Skin of body (tissue), 3 donors: ENCODE data around the gene POTEG. TPM values are rescaled to one million over a fixed set of nuclear protein-coding genes. Genes with fewer than 3 reads are reported as not detected.
"Not testable (repeated sequence)": the region's sequence is repeated elsewhere in the genome, so short reads cannot be mapped to it uniquely, and the experiment has no call there.

Experiments used
- DNase-seq: peaks from one replicate; lab custom pipeline; 2025; lab: John Stamatoyannopoulos, UW
- small RNA-seq: library from RNA; depleted of rRNA; stranded (forward); fragments of <200 nt; gene quantifications from one replicate; pipeline ENCODE3, GENCODE V24; 2014; ENCODE audit warnings: low replicate concordance
- total RNA-seq: library from RNA; depleted of rRNA; stranded (reverse); fragments of >200 nt; gene quantifications from one replicate; pipeline ENCODE4 v1.2.3, GENCODE V29; 2014

The POTEG gene
- total RNA-seq, 1 donor from 2014 or later: not detected

DNA sequence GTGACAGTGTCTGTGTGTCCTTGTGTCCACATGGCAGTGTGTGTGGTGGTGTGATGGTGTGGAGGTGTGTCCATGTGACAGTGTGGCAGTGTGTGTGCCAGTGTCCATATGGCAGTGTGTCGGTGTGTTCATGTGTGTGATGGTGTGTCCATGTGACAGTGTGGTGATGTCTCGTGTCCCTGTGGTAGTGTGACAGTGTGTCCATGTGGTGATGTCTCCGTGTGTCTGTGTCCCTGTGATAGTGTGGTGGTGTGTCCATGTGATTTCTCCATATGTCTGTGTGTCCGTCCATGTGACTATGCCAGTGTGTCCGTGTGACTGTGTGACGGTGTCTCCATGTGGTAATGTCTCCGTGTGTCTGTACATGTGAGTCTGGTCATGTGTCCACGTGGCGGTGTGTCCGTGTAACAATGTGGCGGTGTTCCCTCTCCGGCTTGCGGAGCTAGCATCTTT is 59.7 kb downstream of the POTEG start:
- DNase-seq: not testable (repeated sequence)

DNA sequence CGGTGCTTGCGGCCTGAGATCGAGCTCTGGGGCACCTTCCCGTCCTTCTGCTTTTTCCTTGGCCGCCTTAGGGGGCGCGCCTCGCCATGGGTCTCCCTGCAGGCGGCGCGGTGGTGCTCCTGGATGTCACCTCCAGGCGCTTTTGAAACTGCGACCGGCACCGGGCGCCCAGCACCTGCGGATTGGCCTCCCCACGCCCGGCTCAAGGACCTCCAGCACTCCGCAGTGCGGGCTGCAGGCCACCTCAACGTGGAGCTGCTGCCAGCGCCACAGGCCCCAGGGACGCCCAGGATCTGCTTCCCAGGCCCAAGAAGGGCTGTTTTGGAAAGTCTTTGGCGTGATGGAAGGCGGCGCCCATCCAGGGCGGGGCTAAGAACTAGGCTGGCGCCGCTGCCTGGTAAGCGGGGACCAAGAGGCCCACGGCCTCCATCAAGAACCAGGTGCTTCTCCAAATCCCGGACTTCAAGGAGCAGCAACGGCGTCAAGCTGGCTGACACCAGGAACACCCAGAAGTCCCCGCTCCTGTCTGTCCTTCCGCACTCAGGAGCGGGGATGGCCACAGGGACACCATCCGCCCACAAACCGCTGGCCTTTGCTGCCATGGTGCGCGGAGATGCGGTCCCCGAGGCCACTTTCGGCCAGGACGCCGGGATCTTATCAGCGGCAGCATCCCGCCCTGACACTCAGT is 61.2 kb downstream of the POTEG start:
- DNase-seq: not testable (repeated sequence)

DNA sequence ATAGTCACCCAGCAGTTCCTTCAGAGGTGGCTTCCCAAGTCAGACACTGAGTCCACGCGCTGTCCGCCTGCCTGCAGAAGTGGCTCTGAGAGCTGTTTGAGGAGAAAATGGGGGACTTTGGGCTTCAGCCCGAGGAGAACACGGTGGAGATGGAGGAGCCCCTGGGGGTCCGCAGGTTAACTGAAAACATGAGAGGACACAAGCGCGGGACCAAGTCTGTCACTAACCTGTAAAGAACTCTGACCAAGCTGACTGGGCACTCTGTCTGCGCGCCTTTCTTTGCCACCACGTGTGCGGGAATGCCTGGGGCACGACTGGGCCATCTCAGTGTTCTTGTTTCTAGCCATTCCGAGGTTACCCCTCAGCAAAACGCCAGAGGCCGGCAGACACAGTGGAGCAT is 62.4 kb downstream of the POTEG start:
- DNase-seq: not testable (repeated sequence)

DNA sequence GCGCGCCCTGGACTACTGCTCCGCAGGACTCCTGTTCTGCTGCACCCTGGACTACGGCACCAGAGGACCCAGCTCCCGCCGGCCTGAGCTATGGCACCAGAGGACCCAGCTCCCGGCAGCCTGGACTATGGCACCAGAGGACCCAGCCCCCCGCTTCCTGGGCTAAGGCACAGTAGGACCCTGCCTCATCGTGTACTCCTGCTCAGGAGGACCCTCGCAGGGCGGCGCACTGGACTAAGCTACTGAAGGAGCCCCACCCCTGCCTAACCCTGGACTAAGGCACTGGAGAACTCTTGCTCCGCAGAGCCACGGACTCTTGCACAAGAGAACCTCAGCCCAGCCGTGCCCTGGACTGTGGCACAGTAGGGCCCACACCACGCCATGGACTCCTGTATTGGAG is 71.3 kb downstream of the POTEG start:
- DNase-seq: not testable (repeated sequence)

DNA sequence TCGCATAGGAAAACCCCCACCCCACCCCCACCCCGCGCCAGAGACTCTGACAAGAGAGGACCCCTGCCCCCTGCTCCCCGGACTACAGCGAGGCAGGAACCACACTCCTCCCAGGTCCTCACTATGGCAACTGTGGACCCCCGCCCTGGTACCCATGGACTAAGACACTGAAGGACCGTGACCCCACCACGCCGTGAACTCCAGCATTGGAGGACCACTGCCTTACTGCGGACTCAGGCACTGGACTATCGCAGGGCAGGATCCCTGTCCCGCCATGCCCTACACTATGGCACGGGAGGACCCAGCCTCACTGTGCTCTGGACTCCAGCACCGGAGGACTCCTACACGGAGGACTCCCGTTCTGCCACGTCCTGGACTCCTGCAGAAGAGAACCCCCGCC is 71.8 kb downstream of the POTEG start:
- not testable (repeated sequence) for DNase-seq

DNA sequence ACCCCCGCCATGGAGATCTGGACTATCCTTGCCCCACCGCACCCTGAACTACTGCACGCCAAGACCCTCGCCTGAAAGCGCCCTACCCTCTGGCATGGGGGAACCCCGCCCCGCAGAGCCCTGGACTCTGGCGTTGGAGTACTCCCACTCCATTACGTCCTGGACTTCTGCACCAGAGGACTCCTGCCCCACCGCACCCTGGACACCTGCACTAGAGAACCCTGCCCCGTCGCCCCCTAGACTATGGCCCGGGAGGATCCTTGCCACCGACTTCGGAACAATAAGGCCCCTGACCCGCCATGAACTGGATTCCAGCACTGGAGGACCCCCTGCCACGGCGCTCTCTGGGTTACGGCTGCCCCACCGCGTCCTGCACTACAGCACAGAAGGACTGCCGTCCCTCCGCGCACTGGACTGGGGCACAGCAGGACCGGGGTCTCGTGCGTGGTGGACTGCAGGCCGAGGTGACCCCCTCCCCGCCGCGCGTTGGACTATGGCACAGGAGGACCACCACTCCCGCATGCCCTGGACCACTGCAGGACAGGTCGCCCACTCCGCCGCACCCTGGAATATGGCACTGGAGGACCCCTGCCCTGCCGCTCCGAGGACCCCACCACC is 72.4 kb downstream of the POTEG start:
- DNase-seq: not testable (repeated sequence)

DNA sequence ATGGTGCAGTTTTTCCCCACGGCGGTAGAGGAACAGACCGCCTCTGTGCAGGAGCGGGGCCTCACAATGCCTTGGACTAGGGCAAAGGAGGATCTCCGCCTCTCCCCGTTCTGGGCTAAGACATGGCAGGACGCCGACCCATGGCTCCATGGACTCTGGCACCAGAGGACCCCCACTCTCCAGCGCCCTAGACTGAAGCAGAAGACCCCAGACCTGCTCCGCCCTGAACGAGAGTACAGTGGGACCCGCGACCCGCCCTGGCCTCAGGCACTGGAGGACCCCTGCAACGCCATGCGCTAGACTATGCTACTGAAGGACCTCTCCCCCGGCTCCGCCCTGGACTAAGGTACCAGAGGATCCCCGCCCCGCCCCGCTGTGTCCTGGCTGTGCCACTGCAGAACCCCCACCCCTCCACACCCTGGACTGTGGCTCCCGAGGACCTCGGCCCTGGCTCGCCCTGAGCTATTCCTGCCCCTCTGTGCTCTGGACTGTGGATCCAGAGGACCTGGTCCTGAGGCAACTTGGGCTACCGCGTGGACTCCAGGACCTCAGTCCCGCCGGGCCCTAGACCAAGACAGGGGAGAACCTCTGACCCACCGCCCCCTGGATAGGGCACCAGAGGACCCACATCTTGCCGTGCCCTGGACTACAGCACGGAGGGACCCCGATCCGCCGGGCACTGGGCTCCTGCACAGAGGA is 73.1 kb downstream of the POTEG start:
- not testable (repeated sequence) for DNase-seq

Small RNA genes lying within 50 kb of the gene (small RNA-seq; reads per million reads assigned to genes)
- gene RNU6-1268P: not detected
